K562 (cell line): ENCODE data around the gene NOP16. TPM values are rescaled to one million over a fixed set of nuclear protein-coding genes. Genes with fewer than 3 reads are reported as not detected.

Experiments
- ASH1L ChIP-seq: fragments of 450-650 bp; IDR thresholded peaks from 2 replicates; pipeline ENCODE4 v1.6.1; 2018; ENCODE audit warnings: borderline replicate concordance, mild to moderate bottlenecking, low read depth; ENCODE audit not compliant: partially characterized antibody
- ATF2 ChIP-seq: sonication (generic); formaldehyde crosslinking; IDR thresholded peaks from 2 replicates; pipeline ENCODE4 v1.8.1; 2022; ENCODE audit warnings: missing genetic modification reagents
- CBFB ChIP-seq: sonication (generic); formaldehyde crosslinking; IDR thresholded peaks from 2 replicates; pipeline ENCODE4 v1.4.0; 2020; ENCODE audit warnings: mild to moderate bottlenecking, missing genetic modification reagents
- EHMT2 ChIP-seq: fragments of 450-650 bp; IDR thresholded peaks from 2 replicates; pipeline ENCODE4 v1.6.1; 2018; ENCODE audit warnings: antibody characterized with exemption
- FUS ChIP-seq: fragments of 200-400 bp; formaldehyde crosslinking; optimal IDR thresholded peaks from 2 replicates; pipeline ENCODE3; 2017; ENCODE audit warnings: low read depth, low read length
- HBP1 ChIP-seq: fragments of 450-650 bp; formaldehyde crosslinking; IDR thresholded peaks from 2 replicates; pipeline ENCODE4 v1.4.0; 2022; ENCODE audit warnings: missing genetic modification characterization
- JUNB ChIP-seq: fragments of 450-650 bp; formaldehyde crosslinking; conservative IDR thresholded peaks from 2 replicates; pipeline ENCODE4 v1.4.0; 2020; ENCODE audit warnings: mild to moderate bottlenecking
- KLF16 ChIP-seq: IDR thresholded peaks from 2 replicates; pipeline ENCODE4 v1.6.1; 2016; ENCODE audit warnings: antibody characterized with exemption
- LEF1 ChIP-seq: fragments of 450-650 bp; IDR thresholded peaks from 2 replicates; pipeline ENCODE4 v1.6.1; 2016; ENCODE audit warnings: mild to moderate bottlenecking
- MYBL2 ChIP-seq, 2 experiments: fragments of 450-650 bp in 1 of 2; sonication (generic) in 1 of 2; formaldehyde crosslinking in 1 of 2; IDR thresholded peaks; 2 replicates each; pipeline versions ENCODE4 v1.6.1 to v1.8.1; 2017 to 2022; ENCODE audit warnings: borderline replicate concordance in 1 of 2, inconsistent platforms in 1 of 2, low read depth in 1 of 2, mild to moderate bottlenecking in 1 of 2, missing genetic modification reagents in 1 of 2, moderate library complexity in 1 of 2
- MYNN ChIP-seq, 2 experiments: sonication (generic); formaldehyde crosslinking in 1 of 2; IDR thresholded peaks; 2 replicates each; pipeline versions ENCODE4 v1.5.0 to v1.6.1; 2016 to 2020; ENCODE audit warnings: antibody characterized with exemption in 1 of 2, missing genetic modification reagents in 1 of 2
- PATZ1 ChIP-seq: fragments of 250-450 bp; sonication (Bioruptor Pico); IDR thresholded peaks from 2 replicates; pipeline ENCODE4 v1.5.0; 2020; ENCODE audit warnings: mild to moderate bottlenecking, borderline replicate concordance
- SETDB1 ChIP-seq: IDR thresholded peaks from one replicate; pipeline ENCODE4 v1.6.1; 2012; ENCODE audit warnings: low read length, control low read depth, inconsistent platforms
- ZNF165 ChIP-seq: fragments of 250-450 bp; sonication (Bioruptor Pico); IDR thresholded peaks from 2 replicates; pipeline ENCODE4 v1.4.0; 2020; ENCODE audit warnings: borderline replicate concordance
- ZNF277 ChIP-seq: fragments of 250-450 bp; sonication (Bioruptor Pico); IDR thresholded peaks from 2 replicates; pipeline ENCODE4 v1.8.0; 2022; ENCODE audit warnings: inconsistent platforms, mild to moderate bottlenecking, moderate library complexity, borderline replicate concordance
- ZNF324 ChIP-seq: fragments of 250-450 bp; sonication (Bioruptor Pico); IDR thresholded peaks from 2 replicates; pipeline ENCODE4 v1.4.0; 2020; ENCODE audit warnings: mild to moderate bottlenecking
- ZNF41 ChIP-seq: fragments of 250-450 bp; sonication (Bioruptor Pico); conservative IDR thresholded peaks from 2 replicates; pipeline ENCODE4 v1.4.0; 2020; ENCODE audit warnings: mild to moderate bottlenecking
- ZNF586 ChIP-seq: fragments of 450-650 bp; formaldehyde crosslinking; conservative IDR thresholded peaks from 2 replicates; pipeline ENCODE4 v1.4.0; 2020; ENCODE audit warnings: mild to moderate bottlenecking, moderate library complexity
- ZNF75A ChIP-seq: fragments of 450-650 bp; formaldehyde crosslinking; IDR thresholded peaks from 2 replicates; pipeline ENCODE4 v1.4.0; 2020; ENCODE audit warnings: mild to moderate bottlenecking
- polyA plus RNA-seq, 8 experiments: library from polyadenylated mRNA; depleted of rRNA in 4 of 8; stranded (reverse) in 5 of 8; unstranded in 3 of 8; fragments of >200 nt; fragmentation: Nextera tagmentation in 2 of 8; fragmentation: Illumina TruSeq in 1 of 8; extraction: Ambion mirVana in 2 of 8; extraction: Trizol in 1 of 8; gene quantifications; 2 replicates each; pipeline versions ENCODE4 v1.2.1 to v1.2.3, GENCODE V29; 2011 to 2014; ENCODE audit warnings: inconsistent platforms in 1 of 8, missing spikeins in 1 of 8
- total RNA-seq, 7 experiments: library from RNA; depleted of rRNA in 6 of 7; stranded (reverse); fragments of >200 nt in 6 of 7; fragmentation: Illumina TruSeq in 2 of 7; extraction: Trizol in 2 of 7; gene quantifications; 2 replicates each; pipeline versions ENCODE4 v1.2.1 to v1.2.3, GENCODE V29; 2011 to 2021; ENCODE audit warnings: low replicate concordance in 1 of 7
- TF ChIP-seq, protein P1 (sequence below): fragments of 450-650 bp; formaldehyde crosslinking; IDR thresholded peaks from 2 replicates; pipeline ENCODE4 v1.4.0; 2020; ENCODE audit warnings: mild to moderate bottlenecking, moderate library complexity

Gene NOP16
- total and polyA plus RNA-seq, 9 of the 15 experiments (the other 6 are each of a cell fraction or from before 2014, with no cell fraction given), result 92.5 to 342 (median 148) TPM

DNA sequence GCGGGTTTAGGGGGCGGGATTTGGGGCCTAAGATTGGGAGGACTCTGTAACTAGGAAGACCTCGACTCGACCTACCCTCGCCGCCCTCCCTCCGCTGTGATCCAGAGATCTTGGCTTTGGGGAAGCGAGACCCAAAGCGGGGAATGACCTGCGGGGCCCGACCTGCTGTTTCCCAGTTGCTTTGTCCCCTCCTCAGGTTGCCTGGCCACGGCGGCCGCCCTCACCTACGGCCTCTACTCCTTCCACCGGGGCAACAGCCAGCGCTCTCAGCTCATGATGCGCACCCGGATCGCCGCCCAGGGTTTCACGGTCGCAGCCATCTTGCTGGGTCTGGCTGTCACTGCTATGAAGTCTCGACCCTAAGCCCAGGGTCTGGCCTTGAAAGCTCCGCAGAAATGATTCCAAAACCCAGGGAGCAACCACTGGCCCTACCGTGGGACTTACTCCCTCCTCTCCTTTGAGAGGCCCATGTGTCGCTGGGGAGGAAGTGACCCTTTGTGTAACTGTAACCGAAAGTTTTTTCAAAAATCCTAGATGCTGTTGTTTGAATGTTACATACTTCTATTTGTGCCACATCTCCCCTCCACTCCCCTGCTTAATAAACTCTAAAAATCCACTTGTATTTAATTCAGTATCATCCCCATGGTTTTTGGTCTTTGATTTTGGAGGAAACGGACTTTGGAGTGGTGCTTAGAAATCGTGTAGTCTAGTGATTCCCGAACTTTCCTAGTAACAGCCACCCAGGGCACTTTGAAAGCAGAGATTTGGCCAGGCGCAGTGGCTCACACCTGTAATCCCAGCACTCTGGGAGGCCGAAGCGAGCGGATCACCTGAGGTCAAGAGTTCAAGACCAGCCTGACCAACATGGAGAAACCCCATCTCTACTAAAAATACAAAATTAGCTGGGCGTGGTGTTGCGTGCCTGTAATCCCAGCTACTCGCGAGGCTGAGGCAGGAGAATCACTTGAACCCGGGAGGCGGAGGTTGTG lies 1.0 kb upstream of the NOP16 start (continued):
- no peak for TF ChIP-seq ZNF277 (CRISPR knock-in tag)
- no peak for TF ChIP-seq PATZ1 (CRISPR knock-in tag)
- TF ChIP-seq FUS, result no peak
- TF ChIP-seq ASH1L, result no peak
- no peak for TF ChIP-seq ATF2 (CRISPR knock-in tag)
- TF ChIP-seq, protein P1, sequence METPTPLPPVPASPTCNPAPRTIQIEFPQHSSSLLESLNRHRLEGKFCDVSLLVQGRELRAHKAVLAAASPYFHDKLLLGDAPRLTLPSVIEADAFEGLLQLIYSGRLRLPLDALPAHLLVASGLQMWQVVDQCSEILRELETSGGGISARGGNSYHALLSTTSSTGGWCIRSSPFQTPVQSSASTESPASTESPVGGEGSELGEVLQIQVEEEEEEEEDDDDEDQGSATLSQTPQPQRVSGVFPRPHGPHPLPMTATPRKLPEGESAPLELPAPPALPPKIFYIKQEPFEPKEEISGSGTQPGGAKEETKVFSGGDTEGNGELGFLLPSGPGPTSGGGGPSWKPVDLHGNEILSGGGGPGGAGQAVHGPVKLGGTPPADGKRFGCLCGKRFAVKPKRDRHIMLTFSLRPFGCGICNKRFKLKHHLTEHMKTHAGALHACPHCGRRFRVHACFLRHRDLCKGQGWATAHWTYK (CRISPR knock-in tag), result peak; percentile 83
- TF ChIP-seq ZNF586, result no peak
- TF ChIP-seq EHMT2, result no peak
- no peak for TF ChIP-seq MYNN (IDR thresholded peaks at IDR 0.05)
- no peak for TF ChIP-seq MYNN (CRISPR knock-in tag; IDR thresholded peaks at IDR 0.05)
- no peak for TF ChIP-seq MYBL2 (IDR thresholded peaks at IDR 0.05; ENCODE audit: low read depth)
- no peak for TF ChIP-seq MYBL2 (CRISPR knock-in tag; IDR thresholded peaks at IDR 0.05; ENCODE audit: borderline replicate concordance)
- TF ChIP-seq SETDB1, result no peak
- TF ChIP-seq LEF1, result no peak
- TF ChIP-seq KLF16, result no peak
- no peak for TF ChIP-seq CBFB (CRISPR knock-in tag)
- TF ChIP-seq HBP1 (CRISPR knock-in tag), result no peak
- no peak for TF ChIP-seq ZNF324 (CRISPR knock-in tag)
- TF ChIP-seq JUNB (CRISPR knock-in tag), result no peak
- no peak for TF ChIP-seq ZNF165
- no peak for TF ChIP-seq ZNF75A (CRISPR knock-in tag)
- 0 out of 2 replicates have a peak, but pooled peaks have one; percentile 21 for TF ChIP-seq ZNF41 (CRISPR knock-in tag)
